Heart right ventricle (tissue), 16 donors: ENCODE data around the gene BCAP29. TPM values are rescaled to one million over a fixed set of nuclear protein-coding genes. Genes with fewer than 3 reads are reported as not detected.

Source experiments
- ATAC-seq, 8 donors: fragments of 200-7000 bp; cut with Tn5 transposase; one replicate each; pipeline ENCODE4 v1.9.1; 2020; ENCODE audit warnings: mild to moderate bottlenecking in 8 of 8, moderate library complexity in 8 of 8, moderate number of reproducible peaks in 1 of 8
- DNase-seq, 2 donors: peaks; one replicate each; pipeline ENCODE4 v3.0.0-alpha.2; 2020
- H3K27ac ChIP-seq, 10 donors: fragments of 200-600 bp; sonication (generic) in 2 of 10; one replicate each; pipeline versions ENCODE4 v1.5.0 to v1.8.0; 2020 to 2022; ENCODE audit warnings: mild to moderate bottlenecking in 3 of 10
- H3K27me3 ChIP-seq, 7 donors: fragments of 200-600 bp; one replicate each; pipeline ENCODE4 v1.8.0; 2021 to 2022; ENCODE audit warnings: mild to moderate bottlenecking in 2 of 7
- H3K36me3 ChIP-seq, 9 donors: fragments of 200-600 bp; sonication (generic) in 1 of 9; one replicate each; pipeline versions ENCODE4 v1.5.0 to v1.8.0; 2020 to 2022; ENCODE audit warnings: mild to moderate bottlenecking in 2 of 9
- H3K4me1 ChIP-seq, 9 donors: fragments of 200-600 bp; sonication (generic) in 1 of 9; one replicate each; pipeline versions ENCODE4 v1.5.0 to v1.8.0; 2020 to 2022; ENCODE audit warnings: mild to moderate bottlenecking in 4 of 9
- H3K4me3 ChIP-seq, 10 donors: fragments of 200-600 bp; sonication (generic) in 2 of 10; one replicate each; pipeline versions ENCODE4 v1.5.0 to v1.8.0; 2020 to 2022; ENCODE audit warnings: mild to moderate bottlenecking in 7 of 10, moderate library complexity in 2 of 10
- H3K9me3 ChIP-seq, 11 donors: fragments of 200-600 bp in 10 of 11; sonication (generic) in 2 of 11; one replicate each; pipeline versions ENCODE4 v1.5.0 to v1.8.0; 2013 to 2022; ENCODE audit warnings: mild to moderate bottlenecking in 2 of 11, control low read depth in 1 of 11, moderate library complexity in 1 of 11
- CTCF ChIP-seq, 9 donors: fragments of 200-600 bp; sonication (generic) in 2 of 9; IDR thresholded peaks; one replicate each; pipeline versions ENCODE4 v1.5.0 to v1.8.0; 2021 to 2022; ENCODE audit warnings: antibody characterized with exemption in 9 of 9, mild to moderate bottlenecking in 5 of 9, moderate library complexity in 1 of 9
- WGBS, 2 donors: extraction: QIAGEN DNeasy Blood & Tissue Kit; methylation state at CpG; one replicate each; pipeline ENCODE4 v1.1.7; 2013; ENCODE audit warnings: inconsistent platforms in 1 of 2; 5-methylcytosine and 5-hydroxymethylcytosine counted together
- intact Hi-C, 10 donors: fragments of 100-400 bp; cut with DNase I; formaldehyde crosslinking; loops; one replicate each; pipeline versions ENCODE4 v1.11.1 to v1.14.2; 2022
- polyA plus RNA-seq, 2 donors: library from polyadenylated mRNA; stranded (reverse); fragments of 200-250 nt; gene quantifications; one replicate each; pipeline ENCODE4 v1.2.3, GENCODE V29; 2013
- total RNA-seq, 10 donors: library from RNA; stranded (reverse); fragmentation: NEBNext Ultra II Directional in 3 of 10; extraction: Animal tissue kit (Norgen Biotek cat#: 25700) in 3 of 10; gene quantifications; one replicate each; pipeline versions ENCODE4 v1.2.1 to v1.2.4, GENCODE V29; 2021 to 2023
- donor health status: Arrhythmogenic right ventricular cardiomyopathy.
- donor health status: ischemic (EF 13 %, LVEDD 7.1; RV severe dilation, severe dysfunction).
- donor health status: healthy with polysubstance abuse.
- donor health status: DM: no; HTN: yes; CAD: no.
- donor health status: DM: no; HTN: no; CAD: no.
- donor health status: ischemic (EF 25% LVEDD 6.9; RV normal size, moderate dysfunction).
- donor health status: ischemic (EF 25% LVEDD 5.7; RV mildly dilated, moderate dysfunction).
- donor health status: healthy.
- donor health status: DM: yes; HTN: yes; CAD: no.
- donor health status: Ischemic cardiomyopathy.
- donor health status: ischemic (EF 35%, LVEDD 5.7; RV mildly dilated, moderate dysfunction).
- donor health status: nonischemic (EF 11% LVEDD 7.7; RV severe dilation, severe dysfunction).
- donor health status: DM: yes; HTN: yes; CAD: no.
- donor health status: PGD.
- donor health status: ischemic (EF 29% LVEDD 5.4; RV normal size, mild dysfunction).
- donor health status: nonischemic (EF 23%, LVEDD 6.1; RV moderate dilation, normal function).

The BCAP29 gene
- total and polyA plus RNA-seq, 12 donors, result 62.7 to 141 (median 111) TPM

DNA sequence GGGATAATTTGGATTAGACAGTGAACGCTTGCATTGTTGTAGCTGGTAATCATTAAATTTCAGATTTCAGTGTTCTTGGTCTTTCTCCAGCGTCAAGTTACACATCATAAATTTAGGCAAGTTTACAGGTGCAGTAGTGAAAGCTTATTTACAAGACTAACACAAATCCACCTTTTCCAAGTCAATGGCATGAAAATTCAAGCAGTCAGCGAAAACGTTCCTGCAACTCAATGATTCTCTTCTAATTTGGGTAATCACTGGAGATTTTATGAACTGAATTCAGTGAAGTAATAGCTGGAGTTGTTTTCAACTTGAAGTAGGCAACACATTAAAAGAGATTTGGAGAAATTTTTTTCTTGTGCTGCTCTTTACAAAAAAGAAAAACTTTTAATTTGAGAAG is 17.9 kb downstream of the BCAP29 start:
- H3K36me3 ChIP-seq, result peaks cover 0 to 90% (median 23%) of the 10 kb centered on the region in 9 donors

GRCh38 chr7:107599262-107599661 is 19.2 kb downstream of the BCAP29 start:
- no peak for TF ChIP-seq CTCF (IDR thresholded peaks at IDR 0.05)
- Histone ChIP-seq H3K27me3 (no peaks in the 10 kb centered on the region), H3K9me3 (no peaks in the 10 kb centered on the region), H3K27ac (no peak overlapping the region), H3K4me3 (no peak overlapping the region), H3K4me1 (peaks cover 0 to 43% (median 28%) of the 10 kb centered on the region in 9 donors), H3K36me3 (peaks cover 0 to 95% (median 25%) of the 10 kb centered on the region in 9 donors)
- intact Hi-C loops, result no loop called here
- no peak for DNase-seq
- no peak for ATAC-seq
- WGBS, 2 donors, result 97 to 98% methylated on average over 1 of the region's 1 CpG

More for the DNA sequence above, 17.9 kb downstream of the BCAP29 start:
- Histone ChIP-seq H3K27ac (no peak overlapping the region), H3K9me3 (no peaks in the 10 kb centered on the region), H3K27me3 (no peaks in the 10 kb centered on the region), H3K4me1 (peaks cover 0 to 43% (median 35%) of the 10 kb centered on the region in 9 donors), H3K4me3 (no peak overlapping the region)
- no peak for ATAC-seq
- 92 to 93% methylated on average over 4 of the region's 4 CpGs for WGBS, 2 donors
- no peak for DNase-seq
- intact Hi-C loops, result no loop called here
- TF ChIP-seq CTCF (IDR thresholded peaks at IDR 0.05), result no peak

DNA sequence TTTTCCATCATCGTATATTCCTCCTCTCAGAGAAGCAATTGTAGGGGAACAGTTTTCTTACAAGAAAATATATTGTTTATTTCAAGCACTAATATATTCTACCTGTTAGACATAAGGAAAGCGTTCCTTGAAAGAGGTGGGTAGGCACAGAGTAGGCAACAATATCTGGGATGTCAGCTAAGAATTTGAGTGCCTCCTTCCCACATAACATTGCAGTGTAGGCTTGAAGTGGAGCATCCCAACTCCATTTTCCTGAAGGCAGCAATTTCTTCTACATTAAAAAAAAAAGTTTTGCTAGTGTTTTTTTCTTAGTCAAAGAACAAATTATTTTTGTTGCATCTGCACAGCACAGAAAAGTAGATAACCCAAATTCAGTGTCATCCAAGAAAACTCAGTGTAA is 20.8 kb downstream of the BCAP29 start:
- Histone ChIP-seq H3K4me1 (peaks cover 0 to 31% (median 16%) of the 10 kb centered on the region in 9 donors), H3K27me3 (no peaks in the 10 kb centered on the region), H3K9me3 (no peaks in the 10 kb centered on the region), H3K27ac (no peak overlapping the region), H3K36me3 (peaks cover 0 to 94% (median 27%) of the 10 kb centered on the region in 9 donors), H3K4me3 (no peak overlapping the region)
- intact Hi-C loops, result no loop called here
- TF ChIP-seq CTCF (IDR thresholded peaks at IDR 0.05), result no peak
- no peak for DNase-seq
- 87 to 88% methylated on average over 2 of the region's 2 CpGs for WGBS, 2 donors
- ATAC-seq, result no peak

DNA sequence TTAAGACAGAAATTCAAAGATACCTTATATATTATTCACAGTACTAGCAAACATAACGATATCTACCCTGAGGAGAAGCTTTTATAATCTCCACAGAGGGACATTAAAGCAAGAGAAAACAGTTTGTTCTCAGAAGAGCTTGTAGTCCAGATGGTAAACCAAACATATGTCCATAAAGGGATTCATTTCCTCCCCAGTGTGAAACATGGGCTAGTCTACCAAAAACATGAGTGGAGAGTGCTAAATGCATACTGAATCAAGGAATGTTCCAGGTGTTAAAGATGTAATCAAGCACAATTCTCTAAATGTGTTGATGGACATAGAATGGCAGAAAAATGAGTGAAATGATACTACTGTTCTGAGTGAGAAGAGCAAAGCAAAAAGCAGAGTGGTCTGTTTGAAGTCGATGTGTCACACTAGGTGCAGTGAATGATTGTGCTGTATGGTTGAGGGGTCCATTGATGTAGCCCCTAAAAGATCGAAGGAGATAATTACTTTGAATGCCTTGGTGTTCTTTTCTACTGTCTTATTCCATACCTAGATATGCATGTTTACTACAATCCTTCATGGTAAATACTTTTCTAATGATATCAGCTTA is 25.3 kb downstream of the BCAP29 start:
- intact Hi-C loops, result no loop called here
- no peak overlapping the region for H3K4me3 ChIP-seq
- no peaks in the 10 kb centered on the region for H3K9me3 ChIP-seq
- no peak for ATAC-seq
- no peaks in the 10 kb centered on the region for H3K27me3 ChIP-seq
- no peak for DNase-seq
- TF ChIP-seq CTCF (IDR thresholded peaks at IDR 0.05), result no peak
- 90 to 95% methylated on average over 3 of the region's 3 CpGs for WGBS, 2 donors
- peaks cover 0 to 28% (median 18%) of the 10 kb centered on the region in 9 donors for H3K4me1 ChIP-seq
- no peak overlapping the region for H3K27ac ChIP-seq
- peaks cover 0 to 86% (median 27%) of the 10 kb centered on the region in 9 donors for H3K36me3 ChIP-seq
